H1 (cell line): ENCODE measurements around the gene ARPIN. TPM values are rescaled to one million over a fixed set of nuclear protein-coding genes. Genes with fewer than 3 reads are reported as not detected.
A peak's percentile ranks its signal among the peaks of the same experiment; 100 is the strongest.

ENCODE experiments used
- CTCF ChIA-PET: fragments of 300-600 bp; sonication (Branson Sonifier 250); formaldehyde crosslinking; loops from one replicate; lab custom pipeline; 2021; ENCODE audit not compliant: partially characterized antibody; lab: Charles Lee
- POLR2A ChIA-PET: fragments of 300-600 bp; sonication (Branson Sonifier 250); formaldehyde crosslinking; loops from one replicate; lab custom pipeline; 2021; ENCODE audit warnings: inconsistent platforms; ENCODE audit not compliant: partially characterized antibody; lab: Charles Lee
- DNase-seq, 2 experiments: peaks; one replicate each; pipeline versions ENCODE4 v3.0.0 to v3.0.0-alpha.2; 2010 to 2022; ENCODE audit warnings: low spot score in 2 of 2, low read depth in 1 of 2, mixed read lengths in 1 of 2
- FAIRE-seq: peaks from 2 replicates; lab custom pipeline; 2011; peaks lifted over from hg19 to GRCh38; lab: Jason Lieb, UNC
- H2AFZ ChIP-seq: 2 replicates; pipeline ENCODE4 v1.8.1; 2012; ENCODE audit warnings: low read length, inconsistent platforms
- H2AK5ac ChIP-seq: 2 replicates; pipeline ENCODE4 v1.6.1; 2013; ENCODE audit warnings: low read depth, low read length
- H2BK120ac ChIP-seq: replicated peaks from 2 replicates; pipeline ENCODE3; 2013; ENCODE audit warnings: low read depth, low read length, inconsistent platforms
- H2BK12ac ChIP-seq: 2 replicates; pipeline ENCODE4 v1.6.1; 2013; ENCODE audit warnings: low read depth, low read length
- H2BK15ac ChIP-seq: 2 replicates; pipeline ENCODE4 v1.6.1; 2013; ENCODE audit warnings: low read length
- H2BK20ac ChIP-seq: 2 replicates; pipeline ENCODE4 v1.6.1; 2013; ENCODE audit warnings: low read length
- H2BK5ac ChIP-seq: 2 replicates; pipeline ENCODE4 v1.6.1; 2013; ENCODE audit warnings: low read depth, low read length
- H3K14ac ChIP-seq: 2 replicates; pipeline ENCODE4 v1.6.1; 2013; ENCODE audit warnings: inconsistent platforms; ENCODE audit not compliant: insufficient read length
- H3K18ac ChIP-seq: 2 replicates; pipeline ENCODE4 v1.6.1; 2013; ENCODE audit warnings: low read length; ENCODE audit errors: extremely low read depth
- H3K23ac ChIP-seq: 2 replicates; pipeline ENCODE4 v1.6.1; 2013; ENCODE audit warnings: inconsistent platforms; ENCODE audit not compliant: insufficient read length
- H3K23me2 ChIP-seq: 2 replicates; pipeline ENCODE4 v1.6.1; 2013; ENCODE audit warnings: low read depth, low read length
- H3K27ac ChIP-seq: 2 replicates; pipeline ENCODE4 v1.6.1; 2011; ENCODE audit warnings: low read depth, low read length, inconsistent platforms
- H3K27me3 ChIP-seq, 4 experiments: replicated peaks in 1 of 4; 1 replicate in 1 of 4; 2 replicates in 3 of 4; pipeline versions ENCODE4 v1.6.1 to v1.8.1; 2011 to 2013; ENCODE audit warnings: low read length in 3 of 4, mild to moderate bottlenecking in 3 of 4, inconsistent platforms in 2 of 4, mixed read lengths in 2 of 4, moderate library complexity in 1 of 4; ENCODE audit not compliant: control insufficient read depth in 3 of 4, insufficient read depth in 3 of 4; ENCODE audit errors: extremely low read depth in 1 of 4
- H3K36me3 ChIP-seq, 4 experiments: 2 replicates each; pipeline versions ENCODE4 v1.6.1 to v1.8.1; 2011 to 2013; ENCODE audit warnings: mild to moderate bottlenecking in 4 of 4, low read length in 3 of 4, moderate library complexity in 2 of 4, control low read depth in 1 of 4, inconsistent platforms in 1 of 4; ENCODE audit not compliant: insufficient read depth in 4 of 4, control insufficient read depth in 2 of 4
- H3K4ac ChIP-seq: replicated peaks from 2 replicates; pipeline ENCODE3; 2013; ENCODE audit warnings: low read length, low read depth, mixed read lengths, inconsistent platforms; ENCODE audit not compliant: insufficient read length
- H3K4me1 ChIP-seq, 4 experiments: replicated peaks in 1 of 4; 1 replicate in 1 of 4; 2 replicates in 3 of 4; pipeline versions ENCODE4 v1.6.1 to v1.8.1; 2011 to 2013; ENCODE audit warnings: low read length in 3 of 4, inconsistent platforms in 2 of 4, mixed read lengths in 1 of 4; ENCODE audit not compliant: insufficient read depth in 4 of 4, control insufficient read depth in 3 of 4
- H3K4me2 ChIP-seq, 2 experiments: 2 replicates each; pipeline versions ENCODE4 v1.6.1 to v1.8.1; 2011 to 2013; ENCODE audit warnings: low read depth in 2 of 2, low read length in 2 of 2, control low read depth in 1 of 2, inconsistent platforms in 1 of 2, mild to moderate bottlenecking in 1 of 2; ENCODE audit not compliant: insufficient read depth in 1 of 2
- H3K4me3 ChIP-seq, 4 experiments: fragments of 200-600, 300-600 bp in 1 of 4; sonication (generic), shearing (Covaris generic), sonication (Bioruptor Twin) in 1 of 4; 2 replicates each; pipeline versions ENCODE4 v1.5.1 to v1.8.1; 2011 to 2016; ENCODE audit warnings: low read length in 4 of 4, low read depth in 3 of 4, control low read depth in 2 of 4, inconsistent platforms in 2 of 4, mild to moderate bottlenecking in 2 of 4, mixed read lengths in 1 of 4, moderate library complexity in 1 of 4; ENCODE audit not compliant: insufficient read depth in 2 of 4; ENCODE audit errors: extremely low read depth in 1 of 4
- H3K56ac ChIP-seq: replicated peaks from 2 replicates; pipeline ENCODE3; 2013; ENCODE audit warnings: low read depth, mild to moderate bottlenecking, mixed read lengths, low read length, inconsistent platforms; ENCODE audit not compliant: insufficient read length
- H3K79me1 ChIP-seq: 2 replicates; pipeline ENCODE4 v1.6.1; 2013; ENCODE audit warnings: low read depth, low read length, control low read depth
- H3K79me2 ChIP-seq, 2 experiments: 2 replicates each; pipeline versions ENCODE4 v1.6.1 to v1.8.1; 2012 to 2013; ENCODE audit warnings: low read length in 2 of 2, mild to moderate bottlenecking in 2 of 2, inconsistent platforms in 1 of 2; ENCODE audit not compliant: insufficient read depth in 2 of 2, control insufficient read depth in 1 of 2
- H3K9ac ChIP-seq, 4 experiments: replicated peaks in 1 of 4; 1 replicate in 1 of 4; 2 replicates in 3 of 4; pipeline versions ENCODE4 v1.6.1 to v1.8.1; 2011 to 2013; ENCODE audit warnings: low read depth in 3 of 4, low read length in 3 of 4, control low read depth in 2 of 4, mild to moderate bottlenecking in 2 of 4, moderate library complexity in 2 of 4, inconsistent platforms in 1 of 4; ENCODE audit errors: extremely low read depth in 1 of 4
- H3K9me3 ChIP-seq, 2 experiments: 2 replicates each; pipeline versions ENCODE4 v1.6.1 to v1.8.1; 2012 to 2013; ENCODE audit warnings: mild to moderate bottlenecking in 2 of 2, moderate library complexity in 2 of 2, control low read depth in 1 of 2, inconsistent platforms in 1 of 2, low read depth in 1 of 2, low read length in 1 of 2, mixed read lengths in 1 of 2; ENCODE audit not compliant: insufficient read depth in 2 of 2
- H4K20me1 ChIP-seq, 2 experiments: replicated peaks in 1 of 2; 2 replicates each; pipeline versions ENCODE3 to v1.8.1; 2011 to 2013; ENCODE audit warnings: inconsistent platforms in 2 of 2, low read length in 2 of 2, mild to moderate bottlenecking in 1 of 2; ENCODE audit not compliant: insufficient read depth in 2 of 2, control insufficient read depth in 1 of 2
- H4K5ac ChIP-seq: 2 replicates; pipeline ENCODE4 v1.6.1; 2013; ENCODE audit warnings: low read length, low read depth, mixed read lengths, inconsistent platforms; ENCODE audit not compliant: insufficient read length
- H4K8ac ChIP-seq: 2 replicates; pipeline ENCODE4 v1.8.0; 2013; ENCODE audit warnings: mild to moderate bottlenecking, moderate library complexity, low read length, inconsistent platforms; ENCODE audit not compliant: insufficient read depth; ENCODE audit errors: extremely low read depth
- H4K91ac ChIP-seq: replicated peaks from 2 replicates; pipeline ENCODE3; 2013; ENCODE audit warnings: low read length, mixed read lengths, inconsistent platforms; ENCODE audit not compliant: insufficient read length
- CBX8 ChIP-seq: fragments of 300-800, 300-1000 bp; sonication (generic); IDR thresholded peaks from 2 replicates; pipeline ENCODE4 v1.7.1; 2016; ENCODE audit warnings: low read depth, low read length, borderline replicate concordance
- GABPA ChIP-seq: IDR thresholded peaks from 2 replicates; pipeline ENCODE4 v1.6.1; 2011; ENCODE audit warnings: mild to moderate bottlenecking, low read length, moderate library complexity, borderline replicate concordance; ENCODE audit not compliant: insufficient read depth
- HDAC2 ChIP-seq, 2 experiments: fragments of 300-600 bp in 1 of 2; sonication (generic) in 1 of 2; IDR thresholded peaks; 2 replicates each; pipeline ENCODE4 v1.6.1; 2011 to 2012; ENCODE audit warnings: low read depth in 2 of 2, low read length in 2 of 2, mild to moderate bottlenecking in 2 of 2, moderate library complexity in 2 of 2, borderline replicate concordance in 1 of 2, inconsistent platforms in 1 of 2
- KDM4A ChIP-seq: IDR thresholded peaks from one replicate; pipeline ENCODE4 v1.7.1; 2012; ENCODE audit warnings: low read depth, mild to moderate bottlenecking, moderate library complexity, low read length, inconsistent platforms; ENCODE audit not compliant: severe bottlenecking
- MAX ChIP-seq: IDR thresholded peaks from 2 replicates; pipeline ENCODE4 v1.6.1; 2012; ENCODE audit warnings: inconsistent platforms
- RBBP5 ChIP-seq: IDR thresholded peaks from 2 replicates; pipeline ENCODE4 v1.7.1; 2012; ENCODE audit warnings: low read depth, mild to moderate bottlenecking, inconsistent platforms, low read length, moderate library complexity, borderline replicate concordance
- SIX5 ChIP-seq: IDR thresholded peaks from 2 replicates; pipeline ENCODE4 v1.6.1; 2011; ENCODE audit warnings: mild to moderate bottlenecking, low read depth, low read length
- SP2 ChIP-seq: IDR thresholded peaks from 2 replicates; pipeline ENCODE4 v1.6.1; 2012; ENCODE audit warnings: mild to moderate bottlenecking, low read length, inconsistent platforms
- TEAD4 ChIP-seq: IDR thresholded peaks from 2 replicates; pipeline ENCODE4 v1.6.1; 2012; ENCODE audit warnings: low read depth, low read length, inconsistent platforms, mixed read lengths
- WGBS, 2 experiments: shearing (Covaris generic) in 1 of 2; methylation state at CpG; one replicate each; pipeline versions ENCODE4 v1.1.6 to v1.1.7; 2013 to 2015; ENCODE audit warnings: low lambda C conversion rate in 2 of 2, mixed read lengths in 2 of 2, inconsistent platforms in 1 of 2, low coverage in 1 of 2, missing lambda C conversion rate in 1 of 2; ENCODE audit not compliant: insufficient replicate concordance in 2 of 2, insufficient coverage in 1 of 2, insufficient read length in 1 of 2; ENCODE audit errors: extremely low coverage in 1 of 2, missing lambda C conversion rate in 1 of 2; 5-methylcytosine and 5-hydroxymethylcytosine counted together
- polyA plus RNA-seq, 7 experiments: library from polyadenylated mRNA; depleted of rRNA in 3 of 7; stranded (reverse) in 5 of 7; unstranded in 2 of 7; fragments of >200 nt in 5 of 7; fragments of 200-250 nt in 2 of 7; gene quantifications; 1 replicate in 5 of 7; 2 replicates in 1 of 7; 4 replicates in 1 of 7; pipeline versions ENCODE4 v1.2.1 to v1.2.3, GENCODE V29; 2011 to 2013; ENCODE audit warnings: missing spikeins in 2 of 7, mixed read lengths in 2 of 7
- total RNA-seq: library from RNA; stranded (reverse); fragmentation: NEBNext Ultra II Directional; extraction: Animal tissue kit (Norgen Biotek cat#: 25700); gene quantifications from 2 replicates; pipeline ENCODE4 v1.2.1, GENCODE V29; 2021

The ARPIN gene
- total and polyA plus RNA-seq, 2 of the 8 experiments (the other 6 are each of a cell fraction or from before 2014, with no cell fraction given), result 3.1 to 3.9 TPM

GRCh38 chr15:89905846-89906378 lies 6.8 kb downstream of the ARPIN start:
- no peak overlapping the region for H3K27ac ChIP-seq
- no peak overlapping the region for H3K9ac ChIP-seq
- no peak overlapping the region for H2BK120ac ChIP-seq
- DNase-seq, result no peak
- ChIA-PET POLR2A (interaction anchor here (2.3 kb wide), 1 partner anchor 12 kb away, joined by 7 read pairs; the partner anchor contains the start of gene AP3S2), CTCF (interaction anchor here (0.7 to 1.8 kb wide), 4 partner anchors 11 to 181 kb away, joined by 3 to 6 read pairs (median 3); partner anchors contain the start of gene AP3S2)
- H2AFZ ChIP-seq, result no peak overlapping the region
- H3K4me1 ChIP-seq, result no peaks in the 10 kb centered on the region
- no peak overlapping the region for H4K5ac ChIP-seq
- no peak overlapping the region for H2BK5ac ChIP-seq
- no peaks in the 10 kb centered on the region for H3K36me3 ChIP-seq
- H3K14ac ChIP-seq, result no peak overlapping the region
- H3K18ac ChIP-seq, result no peak overlapping the region
- H3K27me3 ChIP-seq, result no peaks in the 10 kb centered on the region
- H4K20me1 ChIP-seq, result no peaks in the 10 kb centered on the region
- TF ChIP-seq TEAD4 (no peak), RBBP5 (no peak), GABPA (no peak), KDM4A (no peak), MAX (no peak), SIX5 (no peak), SP2 (no peak), HDAC2 (IDR thresholded peaks at IDR 0.05; ENCODE audit: borderline replicate concordance in 1 of 2, low read depth in 2 of 2, low read length in 2 of 2) (no peak), CBX8 (no peak)
- H3K23ac ChIP-seq, result no peak overlapping the region
- H2AK5ac ChIP-seq, result no peak overlapping the region
- H3K79me1 ChIP-seq, result no peaks in the 10 kb centered on the region
- no peak overlapping the region for H2BK20ac ChIP-seq
- H3K4ac ChIP-seq, result no peak overlapping the region
- no peak overlapping the region for H4K91ac ChIP-seq
- H4K8ac ChIP-seq, result peak overlapping the region; percentile 77
- H3K9me3 ChIP-seq, result no peaks in the 10 kb centered on the region
- no peak for FAIRE-seq
- H3K23me2 ChIP-seq, result no peaks in the 10 kb centered on the region
- no peak overlapping the region for H3K56ac ChIP-seq
- H3K4me3 ChIP-seq, result no peak overlapping the region
- H2BK12ac ChIP-seq, result no peak overlapping the region
- no peak overlapping the region for H3K4me2 ChIP-seq
- no peaks in the 10 kb centered on the region for H3K79me2 ChIP-seq
- H2BK15ac ChIP-seq, result no peak overlapping the region
- 84% methylated on average over 5 of the region's 5 CpGs; no CpG with 5 or more reads in 1 of the 2 experiments for WGBS, 2 experiments
